Ascending aorta (tissue), 2 donors: ENCODE data around the gene KY. TPM values are rescaled to one million over a fixed set of nuclear protein-coding genes. Genes with fewer than 3 reads are reported as not detected.

ENCODE experiments used
- DNase-seq, 2 donors: peaks; one replicate each; pipeline ENCODE4 v3.0.0-alpha.2; 2019; ENCODE audit warnings: low spot score in 2 of 2
- H3K27ac ChIP-seq, 2 donors: fragments of 200-600 bp; sonication (generic); one replicate each; pipeline ENCODE4 v1.5.1; 2016 to 2017; ENCODE audit warnings: mild to moderate bottlenecking in 1 of 2
- H3K27me3 ChIP-seq: fragments of 200-600 bp; sonication (generic); one replicate; pipeline ENCODE4 v1.5.1; 2017
- H3K36me3 ChIP-seq, 2 donors: fragments of 200-600 bp; sonication (generic); one replicate each; pipeline ENCODE4 v1.5.1; 2016
- H3K4me1 ChIP-seq, 2 donors: fragments of 200-600 bp; sonication (generic); one replicate each; pipeline ENCODE4 v1.5.1; 2016 to 2017; ENCODE audit warnings: mild to moderate bottlenecking in 1 of 2
- H3K4me3 ChIP-seq, 2 donors: fragments of 200-600 bp; sonication (generic); one replicate each; pipeline ENCODE4 v1.5.1; 2016 to 2017; ENCODE audit warnings: mild to moderate bottlenecking in 1 of 2
- H3K9me3 ChIP-seq, 2 donors: fragments of 200-600 bp; sonication (generic); one replicate each; pipeline ENCODE4 v1.5.1; 2016
- CTCF ChIP-seq, 3 experiments: fragments of 200-600 bp in 2 of 3; fragments of 450-650 bp in 1 of 3; sonication (generic) in 2 of 3; IDR thresholded peaks; one replicate each; pipeline ENCODE4 v1.5.1; 2016 to 2019; ENCODE audit warnings: antibody characterized with exemption in 3 of 3, mild to moderate bottlenecking in 1 of 3, moderate library complexity in 1 of 3
- intact Hi-C: fragments of 100-400 bp; cut with DNase I; formaldehyde crosslinking; loops from one replicate; pipeline ENCODE4 v1.15.1; 2023
- total RNA-seq: library from RNA; depleted of rRNA; stranded (reverse); fragments of >200 nt; gene quantifications from one replicate; pipeline ENCODE4 v1.1.0, GENCODE V29; 2016

The KY gene
- total RNA-seq, 1 donor from 2014 or later = 0.43 TPM

- Histone ChIP-seq H3K36me3 (no peaks in the 10 kb centered on the region), H3K4me1 (peaks cover 0 to 10% of the 10 kb centered on the region in 2 donors), H3K27me3 (no peaks in the 10 kb centered on the region), H3K4me3 (no peak overlapping the region), H3K9me3 (no peaks in the 10 kb centered on the region), H3K27ac (no peak overlapping the region)
- TF ChIP-seq CTCF (IDR thresholded peaks at IDR 0.05) = no peak
- no peak for DNase-seq
- intact Hi-C loops = no loop called here
Observed at GRCh38 chr3:134667406-134667805, 16.6 kb upstream of the KY start.

- H3K4me1 ChIP-seq = peaks cover 0 to 10% of the 10 kb centered on the region in 2 donors
- intact Hi-C loops = no loop called here
- H3K27ac ChIP-seq = no peak overlapping the region
- H3K36me3 ChIP-seq = no peaks in the 10 kb centered on the region
- H3K9me3 ChIP-seq = no peaks in the 10 kb centered on the region
- no peak for DNase-seq
- no peak overlapping the region for H3K4me3 ChIP-seq
- TF ChIP-seq CTCF (IDR thresholded peaks at IDR 0.05) = no peak
- no peaks in the 10 kb centered on the region for H3K27me3 ChIP-seq
Observed at GRCh38 chr3:134666885-134667284, 16.1 kb upstream of the KY start.

- intact Hi-C loops = no loop called here
- DNase-seq = no peak
Observed at GRCh38 chr3:134666466-134666865, 15.6 kb upstream of the KY start.

GRCh38 chr3:134666052-134666451 is 15.2 kb upstream of the KY start:
- H3K4me1 ChIP-seq = peaks cover 0 to 10% of the 10 kb centered on the region in 2 donors
- no peaks in the 10 kb centered on the region for H3K9me3 ChIP-seq
- no peaks in the 10 kb centered on the region for H3K27me3 ChIP-seq
- DNase-seq = no peak
- H3K4me3 ChIP-seq = no peak overlapping the region
- no peak overlapping the region for H3K27ac ChIP-seq
- no peak for TF ChIP-seq CTCF (IDR thresholded peaks at IDR 0.05)
- intact Hi-C loops = no loop called here
- H3K36me3 ChIP-seq = no peaks in the 10 kb centered on the region

More at GRCh38 chr3:134666466-134666865, 15.6 kb upstream of the KY start:
- Histone ChIP-seq H3K9me3 (no peaks in the 10 kb centered on the region), H3K27me3 (no peaks in the 10 kb centered on the region), H3K27ac (no peak overlapping the region), H3K4me3 (no peak overlapping the region), H3K36me3 (no peaks in the 10 kb centered on the region), H3K4me1 (peaks cover 0 to 10% of the 10 kb centered on the region in 2 donors)
- no peak for TF ChIP-seq CTCF (IDR thresholded peaks at IDR 0.05)

- no peaks in the 10 kb centered on the region for H3K36me3 ChIP-seq
- H3K27me3 ChIP-seq = no peaks in the 10 kb centered on the region
- H3K9me3 ChIP-seq = no peaks in the 10 kb centered on the region
- peak in 1 of 2 donors; percentile 62 for DNase-seq
- H3K4me1 ChIP-seq = peaks cover 0 to 10% of the 10 kb centered on the region in 2 donors
- H3K4me3 ChIP-seq = no peak overlapping the region
- intact Hi-C loops = no loop called here
- no peak for TF ChIP-seq CTCF (IDR thresholded peaks at IDR 0.05)
- H3K27ac ChIP-seq = no peak overlapping the region
Observed at GRCh38 chr3:134665243-134665642, 14.4 kb upstream of the KY start.
